Hepatic stellate cell (primary cell): ENCODE measurements around the gene SLC5A10.
"Not testable (repeated sequence)": the region's sequence is repeated elsewhere in the genome, so short reads cannot be mapped to it uniquely, and the experiment has no call there.

Source experiments
- DNase-seq: peaks from one replicate; pipeline ENCODE4 v3.0.0; 2011; ENCODE audit warnings: low spot score

The SLC5A10 gene

DNA sequence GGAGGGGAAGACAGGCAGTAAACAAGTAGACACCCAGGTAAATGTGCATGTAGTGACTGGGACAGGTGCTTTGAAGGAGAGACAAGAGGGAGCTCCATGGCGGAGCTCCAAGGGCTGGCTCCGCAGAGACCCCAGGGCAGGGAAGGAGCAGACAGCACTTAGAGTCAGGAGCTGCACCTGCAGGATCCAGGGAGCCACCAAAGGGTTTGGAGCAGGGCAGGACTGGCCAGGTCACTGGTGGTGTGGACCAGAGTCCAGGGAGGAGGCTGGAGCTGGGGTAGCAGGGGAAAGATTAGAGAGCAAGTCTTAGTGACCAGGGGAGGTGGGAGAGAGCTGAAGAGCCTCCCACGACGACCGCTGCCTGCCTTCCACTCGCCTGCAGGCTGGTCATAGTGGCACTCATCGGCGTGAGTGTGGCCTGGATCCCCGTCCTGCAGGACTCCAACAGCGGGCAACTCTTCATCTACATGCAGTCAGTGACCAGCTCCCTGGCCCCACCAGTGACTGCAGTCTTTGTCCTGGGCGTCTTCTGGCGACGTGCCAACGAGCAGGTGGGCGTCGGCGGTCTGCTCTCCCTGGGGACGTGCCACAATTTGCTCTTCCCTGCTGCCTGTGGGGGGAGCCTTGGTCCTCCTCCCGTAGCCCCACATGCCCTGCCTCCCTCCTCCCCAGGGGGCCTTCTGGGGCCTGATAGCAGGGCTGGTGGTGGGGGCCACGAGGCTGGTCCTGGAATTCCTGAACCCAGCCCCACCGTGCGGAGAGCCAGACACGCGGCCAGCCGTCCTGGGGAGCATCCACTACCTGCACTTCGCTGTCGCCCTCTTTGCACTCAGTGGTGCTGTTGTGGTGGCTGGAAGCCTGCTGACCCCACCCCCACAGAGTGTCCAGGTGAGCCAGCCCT is 67.3 kb downstream of the SLC5A10 start:
- no peak for DNase-seq

DNA sequence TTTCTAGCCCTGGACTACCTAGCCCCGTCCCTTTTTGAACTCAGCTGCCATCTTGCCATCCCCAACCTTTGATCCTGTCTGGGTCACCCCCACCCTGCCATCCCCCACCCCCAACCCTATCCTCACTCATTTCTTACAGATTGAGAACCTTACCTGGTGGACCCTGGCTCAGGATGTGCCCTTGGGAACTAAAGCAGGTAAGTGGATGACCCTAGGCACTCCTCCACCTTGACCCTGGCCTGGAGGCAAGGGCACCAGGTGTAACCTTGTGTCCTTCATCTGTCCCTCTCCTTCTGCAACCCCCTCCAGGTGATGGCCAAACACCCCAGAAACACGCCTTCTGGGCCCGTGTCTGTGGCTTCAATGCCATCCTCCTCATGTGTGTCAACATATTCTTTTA is 68.1 kb downstream of the SLC5A10 start:
- DNase-seq = no peak

- not testable (repeated sequence) for DNase-seq
These were observed 69.2 kb downstream of the SLC5A10 start for GRCh38 chr17:19021011-19021621.

DNA sequence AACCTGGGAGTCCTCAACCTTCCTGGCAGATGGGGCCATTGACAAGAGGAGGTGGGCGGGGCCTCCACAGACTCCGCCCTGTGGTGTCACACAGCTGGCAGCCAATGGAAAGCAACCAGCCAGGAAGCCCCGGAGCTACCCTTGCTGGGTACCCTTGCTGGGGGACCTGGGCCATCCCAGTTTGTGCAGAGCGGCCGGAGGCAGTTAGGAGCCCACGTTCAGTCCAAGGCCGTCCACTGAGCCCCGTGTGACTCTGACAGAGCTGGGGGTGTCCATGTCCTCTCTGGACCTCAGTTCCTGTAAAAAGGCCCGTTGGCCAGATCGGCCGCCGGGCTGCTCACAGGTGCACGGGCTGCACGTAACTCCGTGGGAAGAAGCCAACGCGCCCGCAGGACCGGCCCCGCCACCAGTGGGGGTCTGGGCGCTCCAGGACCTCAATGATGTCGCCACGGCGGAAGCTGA is 69.7 kb downstream of the SLC5A10 start:
- no peak for DNase-seq

GRCh38 chr17:19022128-19022527 is 70.2 kb downstream of the SLC5A10 start:
- no peak for DNase-seq

DNA sequence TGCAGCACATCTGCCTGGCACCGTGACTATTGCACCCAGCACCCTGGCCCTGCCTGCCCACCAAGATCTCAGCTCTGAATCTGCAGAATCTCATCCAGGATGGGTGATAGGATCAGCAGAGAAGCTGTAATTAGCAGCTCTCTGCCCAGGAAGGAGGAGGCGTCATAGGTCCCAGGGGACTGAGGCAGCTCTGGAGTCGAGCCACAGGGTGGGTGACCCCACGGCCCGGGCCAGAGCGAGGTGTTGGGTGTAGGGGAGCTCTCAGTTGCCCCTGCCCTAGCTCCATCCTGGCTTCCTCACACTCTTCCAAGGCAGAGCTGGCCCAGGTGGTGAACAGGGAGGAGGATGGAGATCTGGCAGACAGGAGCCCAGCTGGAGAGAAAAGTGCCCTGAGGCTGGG is 70.8 kb downstream of the SLC5A10 start:
- DNase-seq = no peak

DNA sequence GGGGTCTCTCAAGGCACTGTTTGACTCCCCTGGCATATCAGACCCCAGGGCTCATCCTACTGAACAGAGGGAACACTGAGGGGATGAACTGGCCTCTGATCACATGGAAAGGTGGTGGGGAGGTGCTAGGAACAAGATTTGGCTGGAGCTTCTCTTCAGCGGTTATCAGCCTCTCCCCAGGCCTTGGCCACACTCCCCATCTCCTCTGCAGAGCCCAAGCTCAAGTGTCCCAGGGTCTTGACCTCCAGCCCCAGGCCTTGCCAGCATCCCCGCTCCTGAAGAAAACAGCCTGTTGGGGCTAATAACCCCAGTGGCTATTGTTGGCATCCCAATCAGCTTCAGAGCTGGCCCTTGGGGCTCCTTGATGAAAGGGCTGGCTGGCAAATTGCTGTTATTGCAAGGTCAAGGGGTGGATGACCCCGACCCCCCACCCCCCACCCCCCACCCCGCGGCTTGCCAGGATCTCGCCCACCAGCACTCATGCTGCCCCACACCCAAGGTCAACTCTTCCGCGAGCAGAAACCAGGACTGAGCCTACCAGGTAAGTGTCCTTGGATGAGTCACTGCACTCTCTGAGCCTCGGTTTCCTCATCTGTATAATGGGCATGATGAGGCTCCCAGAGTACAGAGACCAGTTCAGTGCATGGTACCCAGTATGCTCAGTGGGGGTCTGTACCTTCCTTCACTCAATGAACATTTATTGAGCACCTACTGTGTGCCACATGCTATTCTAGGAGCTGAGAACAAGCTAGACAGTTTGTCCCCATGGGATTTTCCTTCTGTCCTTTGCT is 71.4 kb downstream of the SLC5A10 start:
- DNase-seq = no peak

- DNase-seq = no peak
These were observed 72.4 kb downstream of the SLC5A10 start for GRCh38 chr17:19024101-19025078.

DNA sequence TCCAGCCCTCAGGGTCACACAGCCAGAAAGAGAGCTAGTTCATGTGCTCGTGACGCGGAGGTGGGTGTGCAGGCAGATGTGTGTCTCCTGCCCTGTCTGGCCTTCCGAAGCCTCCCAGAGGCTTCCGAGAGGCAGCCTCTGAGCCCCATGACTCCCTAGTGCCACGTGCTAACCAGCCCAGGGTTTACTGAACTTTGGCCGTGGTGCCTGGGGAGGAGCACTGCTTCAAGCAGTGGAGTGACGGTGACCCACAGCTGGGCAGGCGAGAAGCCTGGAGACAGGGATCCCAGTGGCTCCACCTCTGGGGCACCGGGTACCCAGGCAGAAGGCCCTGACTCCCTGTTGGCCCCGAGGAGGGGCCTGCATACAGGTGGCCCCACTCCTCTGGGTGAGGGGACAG is 76.7 kb downstream of the SLC5A10 start:
- not testable (repeated sequence) for DNase-seq

DNA sequence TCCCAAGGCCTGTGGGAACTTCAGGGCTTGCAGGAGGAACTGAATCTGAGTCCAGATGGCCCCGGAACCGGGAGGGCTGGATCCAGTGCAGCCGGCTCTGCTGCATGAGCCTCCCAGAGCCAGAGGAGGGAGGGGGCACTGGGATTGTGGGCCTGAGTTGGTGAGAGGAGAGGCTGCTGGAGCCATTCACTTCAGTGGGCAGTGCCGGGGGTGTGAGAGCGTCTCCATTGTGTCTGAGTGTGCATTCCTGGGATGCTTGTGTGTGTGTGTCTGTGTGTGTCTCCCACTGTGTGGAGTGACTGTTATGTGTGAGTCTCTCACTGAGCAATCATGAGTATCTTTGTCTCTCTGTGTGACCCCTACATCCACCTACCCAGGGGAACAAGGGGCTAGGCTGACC is 77.8 kb downstream of the SLC5A10 start:
- DNase-seq = not testable (repeated sequence)

GRCh38 chr17:19030771-19031449 is 78.9 kb downstream of the SLC5A10 start:
- not testable (repeated sequence) for DNase-seq

DNA sequence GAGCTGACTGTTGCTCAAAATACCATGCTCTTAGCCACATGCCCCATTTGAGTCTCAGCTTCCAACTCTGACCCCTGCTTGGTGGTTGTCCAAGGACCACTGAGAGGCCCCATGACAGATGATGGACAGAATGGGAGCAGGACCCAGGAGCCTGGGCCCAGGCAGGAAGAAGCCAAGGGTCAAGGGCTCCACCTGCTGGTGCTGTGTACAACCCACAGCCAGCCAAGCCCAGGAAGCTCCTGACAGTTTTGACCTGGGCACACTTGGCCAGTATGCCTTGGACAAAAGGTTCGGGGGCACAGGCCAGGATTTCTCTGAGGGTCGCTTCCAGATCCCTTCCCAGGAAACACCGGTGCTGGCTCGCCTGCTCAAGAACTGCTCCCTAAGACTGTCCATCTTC is 79.8 kb downstream of the SLC5A10 start:
- not testable (repeated sequence) for DNase-seq

DNA sequence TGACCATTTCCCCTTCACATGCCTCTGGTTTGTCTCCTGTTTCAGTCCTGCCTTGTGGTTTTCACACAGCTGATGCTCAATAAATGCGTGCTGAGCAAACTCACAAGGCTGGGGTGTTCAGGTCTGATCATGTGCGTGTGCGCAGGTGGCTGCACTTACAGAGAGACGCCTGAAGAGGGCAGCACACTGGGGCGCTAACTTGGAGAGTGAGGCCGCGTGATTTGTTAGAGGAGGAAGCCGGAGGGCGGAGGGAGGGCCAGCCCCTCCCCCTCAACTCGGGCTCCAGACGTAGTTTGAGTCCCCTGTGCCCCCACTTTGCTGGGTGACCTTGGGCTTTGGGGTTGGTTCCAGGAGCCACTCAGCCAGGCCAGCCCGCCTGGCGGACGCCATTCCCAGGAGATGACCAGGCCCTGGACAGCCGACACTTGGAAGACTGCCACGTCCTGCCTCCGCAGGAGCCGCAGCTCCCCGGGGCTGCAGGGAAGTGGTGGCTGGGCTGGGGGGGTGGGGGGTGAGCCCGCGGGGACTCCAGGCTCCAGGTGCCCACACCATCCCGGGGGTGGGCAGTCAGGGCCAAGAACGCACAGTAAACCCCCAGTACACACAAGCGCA is 80.5 kb downstream of the SLC5A10 start:
- DNase-seq = not testable (repeated sequence)

DNA sequence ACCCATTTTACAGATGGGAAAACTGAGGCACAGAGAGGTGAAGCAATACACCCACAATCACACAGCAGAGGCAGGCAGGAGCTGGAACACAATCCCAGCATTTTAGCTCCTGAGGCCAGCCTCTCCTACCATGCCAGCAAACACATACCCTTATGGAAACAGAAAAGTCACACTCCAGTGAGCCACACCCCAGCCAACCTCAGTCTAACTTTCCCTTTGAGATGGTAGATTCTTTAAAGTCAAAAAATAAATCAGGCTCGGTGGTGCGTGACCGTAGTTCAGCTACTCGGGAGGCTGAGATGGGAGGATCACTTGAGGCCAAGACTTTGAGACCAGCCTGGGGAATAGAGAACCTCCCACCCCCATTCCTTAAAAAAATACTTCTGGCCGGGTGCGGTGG is 84.2 kb downstream of the SLC5A10 start:
- DNase-seq = not testable (repeated sequence)

GRCh38 chr17:19037547-19037946 is 85.6 kb downstream of the SLC5A10 start:
- DNase-seq = not testable (repeated sequence)

DNA sequence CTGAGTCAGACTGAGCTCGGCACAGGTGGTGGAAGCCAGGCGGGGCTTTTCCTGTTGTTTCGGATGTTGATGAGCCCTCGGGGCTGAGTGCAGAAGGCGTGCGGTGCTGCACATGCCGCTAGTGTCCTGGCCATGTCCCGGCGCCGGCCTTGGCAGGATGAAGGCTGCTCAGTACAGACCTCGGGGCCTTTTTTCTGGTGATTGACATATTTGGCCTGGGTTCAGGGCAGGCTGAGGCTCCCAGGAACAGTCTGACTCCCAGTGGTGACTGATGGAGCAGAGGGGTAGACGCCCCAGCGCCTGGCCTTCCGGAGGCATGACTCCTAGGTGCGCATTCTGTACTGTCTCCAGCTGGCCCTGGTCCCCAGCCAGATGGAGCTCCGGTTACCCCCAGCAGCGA is 86.0 kb downstream of the SLC5A10 start:
- DNase-seq = not testable (repeated sequence)

- DNase-seq = not testable (repeated sequence)
These were observed 86.8 kb downstream of the SLC5A10 start for GRCh38 chr17:19038730-19039129.

DNA sequence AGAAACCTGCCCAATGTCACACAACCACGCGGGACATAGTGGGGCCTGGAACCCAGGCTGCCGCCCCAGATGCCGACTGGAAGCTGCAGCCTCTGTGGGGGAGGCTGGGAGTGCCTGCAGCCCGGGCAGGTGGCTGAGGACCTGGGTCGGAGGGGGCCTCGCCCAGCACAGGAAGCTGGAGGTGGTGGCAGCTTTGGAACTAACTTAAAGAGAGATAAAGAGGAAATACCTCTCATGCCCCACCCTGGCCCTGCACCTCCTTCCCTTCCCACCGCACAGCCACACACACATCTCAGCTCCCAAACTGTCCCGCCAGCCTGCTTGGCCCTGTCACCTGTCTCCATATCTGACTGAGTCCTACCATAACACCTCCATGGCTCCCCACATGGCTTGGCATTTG is 88.4 kb downstream of the SLC5A10 start:
- DNase-seq = not testable (repeated sequence)

DNA sequence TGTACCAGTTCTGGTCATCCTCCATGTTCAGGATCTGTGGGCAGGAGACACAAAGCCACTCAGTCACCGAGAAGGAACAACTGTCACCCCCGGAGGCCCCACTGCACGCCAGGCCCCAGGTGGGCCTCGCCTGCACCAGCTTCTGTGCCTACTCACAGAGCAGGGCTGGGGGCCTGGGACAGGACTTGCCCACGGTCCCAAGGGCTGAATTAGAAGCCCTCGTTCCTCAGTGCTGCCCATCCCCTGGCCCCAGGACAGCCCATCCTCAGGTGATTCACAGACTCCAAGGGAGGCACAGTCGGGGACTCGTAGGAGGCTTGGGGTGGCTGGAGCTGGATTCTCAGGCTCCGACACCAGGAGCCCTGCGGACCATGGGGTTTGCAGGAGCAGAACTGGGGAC is 89.9 kb downstream of the SLC5A10 start:
- DNase-seq = not testable (repeated sequence)

- DNase-seq = not testable (repeated sequence)
These were observed 90.4 kb downstream of the SLC5A10 start for GRCh38 chr17:19042369-19042768.
